ENCODE results near the gene FAM149A. TPM values are rescaled to one million over a fixed set of nuclear protein-coding genes. Genes with fewer than 3 reads are reported as not detected.

The FAM149A gene
- total and polyA plus RNA-seq, 10 of the 15 experiments (the other 5 are each of a cell fraction or from before 2014, with no cell fraction given): 0.38 to 1.9 (median 0.99) TPM

GRCh38 chr4:186068581-186069348 lies 35.7 kb upstream of the FAM149A start, which contains the start of gene TLR3 (continued):
- TF ChIP-seq DPF2 (IDR thresholded peaks at IDR 0.05): no peak
- TF ChIP-seq, protein P1, sequence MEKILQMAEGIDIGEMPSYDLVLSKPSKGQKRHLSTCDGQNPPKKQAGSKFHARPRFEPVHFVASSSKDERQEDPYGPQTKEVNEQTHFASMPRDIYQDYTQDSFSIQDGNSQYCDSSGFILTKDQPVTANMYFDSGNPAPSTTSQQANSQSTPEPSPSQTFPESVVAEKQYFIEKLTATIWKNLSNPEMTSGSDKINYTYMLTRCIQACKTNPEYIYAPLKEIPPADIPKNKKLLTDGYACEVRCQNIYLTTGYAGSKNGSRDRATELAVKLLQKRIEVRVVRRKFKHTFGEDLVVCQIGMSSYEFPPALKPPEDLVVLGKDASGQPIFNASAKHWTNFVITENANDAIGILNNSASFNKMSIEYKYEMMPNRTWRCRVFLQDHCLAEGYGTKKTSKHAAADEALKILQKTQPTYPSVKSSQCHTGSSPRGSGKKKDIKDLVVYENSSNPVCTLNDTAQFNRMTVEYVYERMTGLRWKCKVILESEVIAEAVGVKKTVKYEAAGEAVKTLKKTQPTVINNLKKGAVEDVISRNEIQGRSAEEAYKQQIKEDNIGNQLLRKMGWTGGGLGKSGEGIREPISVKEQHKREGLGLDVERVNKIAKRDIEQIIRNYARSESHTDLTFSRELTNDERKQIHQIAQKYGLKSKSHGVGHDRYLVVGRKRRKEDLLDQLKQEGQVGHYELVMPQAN (conservative IDR thresholded peaks at IDR 0.05): no peak
- TF ChIP-seq ASH2L (IDR thresholded peaks at IDR 0.05; ENCODE audit: borderline replicate concordance, low read depth): no peak
- TF ChIP-seq MTA3 (IDR thresholded peaks at IDR 0.05; ENCODE audit: borderline replicate concordance, low read length): no peak

GRCh38 chr4:186069729-186070128 lies 34.8 kb upstream of the FAM149A start:
- Histone ChIP-seq H3K27me3 (replicated peaks in 1 of 2; ENCODE audit: control insufficient read depth in 2 of 2, insufficient read depth in 2 of 2, low read length in 1 of 2) (peaks cover 0 to 3% of the 10 kb centered on the region in 2 experiments; a peak in 2 of 4 replicates), H3K4me1 (ENCODE audit: control insufficient read depth, insufficient read depth, low read length) (no peaks in the 10 kb centered on the region), H4K20me1 (ENCODE audit: control insufficient read depth, insufficient read depth) (no peaks in the 10 kb centered on the region), H3K79me2 (ENCODE audit: control insufficient read depth, insufficient read depth, low read length) (no peaks in the 10 kb centered on the region), H3K4me3 (no peak overlapping the region), H2AFZ (ENCODE audit: control insufficient read depth, low read depth, low read length) (no peak overlapping the region), H3K27ac (ENCODE audit: control insufficient read depth, insufficient read depth) (no peak overlapping the region), H3K4me2 (ENCODE audit: control insufficient read depth, insufficient read depth) (no peak overlapping the region), H3K36me3 (ENCODE audit: control insufficient read depth in 2 of 2, insufficient read depth in 2 of 2, low read length in 1 of 2) (no peaks in the 10 kb centered on the region), H3K9ac (ENCODE audit: control insufficient read depth, insufficient read depth, low read length) (no peak overlapping the region), H3K9me3 (replicated peaks; ENCODE audit: control insufficient read depth, insufficient read depth, low read length) (no peaks in the 10 kb centered on the region)
- in situ Hi-C loops (cut with MboI) (loop anchor here (5.0 kb wide), 1 partner anchor 68 kb away; no protein-coding TSS in a partner anchor), intact Hi-C loops (cut with micrococcal nuclease; ENCODE audit: unreplicated experiment) (loop anchor here (2.0 kb wide), 2 partner anchors 131 to 517 kb away; no protein-coding TSS in a partner anchor)
- ChIA-PET SMC1A (ENCODE audit: uncharacterized antibody, unreplicated experiment) (no interaction called here), POLR2A (no interaction called here), CTCF (interaction anchor here (3.6 kb wide), 1 partner anchor 67 kb away, joined by 38 read pairs; no protein-coding TSS in a partner anchor), RAD21 (ENCODE audit: unreplicated experiment) (interaction anchor here (1.3 kb wide), 1 partner anchor 68 kb away, joined by 4 read pairs; no protein-coding TSS in a partner anchor)
- BruUV-seq (replicated peaks): no TSS peak
- DNase-seq (ENCODE audit: low read depth, low spot score): no peak
- no peak for FAIRE-seq
- WGBS (ENCODE audit: insufficient coverage, insufficient replicate concordance, low lambda C conversion rate, missing lambda C conversion rate): 95% methylated on average over 4 of the region's 4 CpGs
- no peak for ATAC-seq
- no peak for TF ChIP-seq NR2C1 (IDR thresholded peaks at IDR 0.05)
- TF ChIP-seq RELA (IDR thresholded peaks at IDR 0.05; ENCODE audit: borderline replicate concordance, partially characterized antibody): no peak
- TF ChIP-seq SMC3 (IDR thresholded peaks at IDR 0.05; ENCODE audit: borderline replicate concordance, low read length): no peak
- TF ChIP-seq ZNF622 (IDR thresholded peaks at IDR 0.05): no peak
- no peak for TF ChIP-seq EP300 (IDR thresholded peaks at IDR 0.05; ENCODE audit: borderline replicate concordance in 1 of 2, control insufficient read depth in 1 of 2, low read depth in 2 of 2, low read length in 2 of 2)
- TF ChIP-seq MLLT1 (IDR thresholded peaks at IDR 0.05): no peak
- no peak for TF ChIP-seq MXI1 (IDR thresholded peaks at IDR 0.05; ENCODE audit: low read depth, low read length)

Measured in GM12878 (cell line).